Colon (tissue), 2 donors: ENCODE measurements around the gene SBF2.
A peak's percentile ranks its signal among the peaks of the same experiment; 100 is the strongest.

ENCODE experiments used
- FAIRE-seq: peaks from 2 replicates; lab custom pipeline; 2012; peaks lifted over from hg19 to GRCh38; lab: Jason Lieb, UNC
- donor health status: control.
- donor health status: control.

The SBF2 gene

GRCh38 chr11:9850224-9850895 lies 443.7 kb downstream of the SBF2 start:
- no peak for FAIRE-seq

- no peak for FAIRE-seq
Observed at GRCh38 chr11:9849389-9849788, 444.6 kb downstream of the SBF2 start.

- no peak for FAIRE-seq
Observed at GRCh38 chr11:9847636-9848035, 446.4 kb downstream of the SBF2 start.

- no peak for FAIRE-seq
Observed at GRCh38 chr11:9842923-9843322, 451.1 kb downstream of the SBF2 start.

GRCh38 chr11:9840460-9841004 lies 453.5 kb downstream of the SBF2 start:
- peak; percentile 60 for FAIRE-seq

- FAIRE-seq, result no peak
Observed at GRCh38 chr11:9839550-9839949, 454.5 kb downstream of the SBF2 start.

GRCh38 chr11:9838961-9839360 lies 455.1 kb downstream of the SBF2 start:
- FAIRE-seq, result no peak

- no peak for FAIRE-seq
Observed at GRCh38 chr11:9838229-9838628, 455.8 kb downstream of the SBF2 start.

GRCh38 chr11:9834291-9834690 lies 459.7 kb downstream of the SBF2 start:
- FAIRE-seq, result no peak

DNA sequence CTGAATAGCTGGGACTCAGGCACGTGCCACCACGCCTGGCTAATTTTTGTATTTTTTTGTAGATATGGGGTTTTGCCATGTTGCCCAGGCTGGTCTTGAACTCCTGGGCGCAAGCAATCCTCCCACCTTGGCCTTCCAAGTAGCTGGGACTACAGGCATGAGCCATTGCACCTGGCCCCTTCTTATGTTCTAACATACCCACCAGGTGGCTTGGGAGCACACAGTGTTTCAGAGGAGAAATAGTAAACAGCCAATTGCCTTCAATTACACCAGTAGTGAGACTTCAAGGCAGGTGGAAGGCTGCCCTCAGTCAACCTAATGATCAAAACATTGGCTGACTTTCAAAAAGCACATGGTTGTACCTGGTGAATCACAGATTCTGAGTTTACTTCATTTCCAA lies 462.9 kb downstream of the SBF2 start:
- no peak for FAIRE-seq

DNA sequence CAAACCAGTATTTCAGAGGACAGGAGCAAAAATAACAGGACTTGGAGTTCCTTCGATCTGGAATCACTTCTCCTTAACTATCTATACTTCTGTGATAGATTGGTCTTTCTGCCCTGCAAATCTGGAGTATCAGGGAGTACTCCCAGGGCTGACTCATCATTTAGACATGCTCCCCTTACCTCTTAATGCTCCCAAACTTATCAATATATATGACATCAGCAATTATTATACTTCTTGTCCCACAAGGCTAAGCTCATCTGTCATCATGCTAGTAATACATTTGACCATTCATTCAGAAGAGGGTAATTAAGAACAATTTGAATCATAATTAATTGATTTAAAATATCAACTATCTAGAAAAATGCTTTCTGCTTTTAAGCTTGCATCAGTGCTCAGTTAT lies 466.3 kb downstream of the SBF2 start:
- FAIRE-seq, result no peak

DNA sequence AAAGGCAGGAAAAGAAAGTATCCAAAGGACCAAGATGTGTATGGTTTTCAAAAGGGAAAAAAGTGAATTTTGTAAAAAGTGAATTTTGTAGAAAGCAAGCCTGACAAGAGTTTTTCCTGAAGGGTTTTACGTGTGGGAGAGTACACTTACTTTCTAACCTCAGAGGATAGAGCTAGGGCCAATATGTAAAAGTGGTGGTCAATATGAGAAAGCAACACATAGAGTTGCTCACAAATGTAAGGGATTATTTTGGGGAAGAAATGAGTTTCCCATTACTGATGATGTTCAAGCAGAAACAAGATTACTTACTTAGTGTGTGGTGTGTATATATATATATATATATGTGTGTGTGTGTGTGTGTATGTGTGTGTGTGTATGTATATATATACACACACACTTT lies 467.6 kb downstream of the SBF2 start:
- no peak for FAIRE-seq

- no peak for FAIRE-seq
Observed at GRCh38 chr11:9825895-9826294, 468.1 kb downstream of the SBF2 start.

GRCh38 chr11:9825315-9825714 lies 468.7 kb downstream of the SBF2 start:
- no peak for FAIRE-seq

- no peak for FAIRE-seq
Observed at GRCh38 chr11:9823887-9824385, 470.1 kb downstream of the SBF2 start.

GRCh38 chr11:9823439-9823838 lies 470.6 kb downstream of the SBF2 start:
- FAIRE-seq, result no peak

DNA sequence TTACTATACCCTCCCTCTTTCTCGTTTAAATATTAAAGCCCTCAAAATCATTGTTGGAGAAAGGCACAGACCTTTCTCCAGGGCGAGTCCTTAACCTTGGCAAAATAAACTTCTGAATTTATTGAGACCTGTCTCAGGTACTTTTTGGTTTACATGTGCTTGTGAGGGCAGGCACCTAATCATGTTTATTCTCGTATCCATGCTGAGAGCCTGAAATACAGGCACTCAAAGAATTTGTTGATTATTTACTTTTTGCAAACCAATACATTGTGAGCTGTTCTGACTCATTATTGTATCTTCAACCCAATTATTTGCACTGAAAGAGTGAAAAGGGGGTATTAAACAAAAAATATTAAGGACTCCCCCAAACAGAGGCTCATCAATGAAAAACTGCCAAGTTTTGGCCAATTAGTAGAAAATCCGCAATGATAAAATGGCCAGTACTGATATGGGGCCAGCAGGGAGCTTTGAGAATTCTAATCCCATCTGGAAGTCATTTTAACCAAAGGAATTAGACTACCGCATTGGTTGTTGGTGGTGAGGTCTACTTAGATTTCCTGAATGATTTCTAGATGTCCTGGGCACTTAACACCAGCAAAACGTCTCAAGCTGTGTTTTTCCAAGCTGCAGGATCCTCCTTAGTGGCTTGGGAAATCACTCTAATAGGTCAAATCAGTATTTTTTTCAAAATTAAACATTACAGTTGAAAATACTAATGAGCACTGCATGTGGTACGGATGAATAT lies 472.8 kb downstream of the SBF2 start:
- FAIRE-seq, result no peak

DNA sequence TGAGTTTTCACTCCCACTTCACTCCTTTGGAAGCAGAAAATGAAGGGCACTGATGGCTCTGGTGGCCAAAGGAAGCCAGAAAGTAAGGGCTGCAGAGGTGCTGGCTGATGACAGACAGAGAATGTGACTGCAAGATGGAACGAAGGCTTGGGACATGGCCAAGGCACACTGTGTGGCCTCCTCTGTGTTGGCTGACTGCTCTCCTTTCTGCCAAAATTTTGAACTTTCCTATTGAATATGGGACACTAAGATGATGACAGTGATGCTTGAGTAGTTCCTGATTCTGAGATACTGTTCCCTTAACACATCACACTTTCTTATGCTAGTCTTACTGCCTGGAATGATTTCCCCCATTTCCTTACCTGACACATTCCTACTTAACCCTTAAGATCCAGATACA lies 473.8 kb downstream of the SBF2 start:
- no peak for FAIRE-seq

GRCh38 chr11:9817191-9817590 lies 476.8 kb downstream of the SBF2 start:
- FAIRE-seq, result no peak

DNA sequence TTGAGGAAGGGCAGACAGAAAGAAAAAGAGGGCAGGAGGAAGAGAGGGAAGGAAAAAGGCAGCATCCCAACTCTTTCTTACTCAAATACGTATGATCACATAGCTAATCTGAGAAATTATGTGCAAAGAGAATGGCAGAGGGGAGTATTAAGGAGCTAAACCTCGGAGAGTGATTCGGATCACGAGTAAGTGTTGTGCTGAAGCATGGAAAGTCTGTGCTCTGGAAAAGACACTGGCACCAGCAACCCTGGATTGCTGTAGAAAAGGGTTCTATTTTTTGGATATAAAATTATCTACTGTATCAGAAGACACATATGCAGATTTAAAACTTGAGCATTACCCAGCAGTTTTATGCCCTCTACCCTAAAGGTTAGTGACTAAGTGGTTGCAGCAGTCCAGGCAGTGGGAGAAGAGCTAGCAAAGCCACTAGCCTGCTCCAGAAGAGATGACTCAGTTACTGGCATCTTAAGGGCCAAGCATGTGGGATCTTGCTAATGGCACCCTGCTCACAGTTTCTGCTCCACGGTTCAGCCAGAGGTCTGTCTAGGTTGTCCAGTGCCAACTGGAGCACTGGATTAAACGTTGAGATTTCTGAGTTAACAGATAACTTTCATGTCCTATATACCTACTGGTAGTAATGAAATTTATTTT lies 478.4 kb downstream of the SBF2 start:
- no peak for FAIRE-seq

- FAIRE-seq, result no peak
Observed at GRCh38 chr11:9814108-9814507, 479.9 kb downstream of the SBF2 start.

GRCh38 chr11:9808943-9809342 lies 485.1 kb downstream of the SBF2 start:
- FAIRE-seq, result no peak
